Activated gamma-delta T cell treated with Interleukin-2 at 50 U/mL for 16 hours (primary cell): ENCODE data around the gene CXXC1.
A peak's percentile ranks its signal among the peaks of the same experiment; 100 is the strongest.
"Not testable (repeated sequence)": the region's sequence is repeated elsewhere in the genome, so short reads cannot be mapped to it uniquely, and the experiment has no call there.

Experiments
- DNase-seq: peaks from one replicate; pipeline ENCODE4 v3.0.0-alpha.2; 2020

CXXC1 gene

GRCh38 chr18:50287441-50288347 is at the start of gene CXXC1:
CXXC1 (minus strand) TSS chr18:50287692; CDS start chr18:50287589, 103 bp downstream.
- DNase-seq, result peak; percentile 97

DNA sequence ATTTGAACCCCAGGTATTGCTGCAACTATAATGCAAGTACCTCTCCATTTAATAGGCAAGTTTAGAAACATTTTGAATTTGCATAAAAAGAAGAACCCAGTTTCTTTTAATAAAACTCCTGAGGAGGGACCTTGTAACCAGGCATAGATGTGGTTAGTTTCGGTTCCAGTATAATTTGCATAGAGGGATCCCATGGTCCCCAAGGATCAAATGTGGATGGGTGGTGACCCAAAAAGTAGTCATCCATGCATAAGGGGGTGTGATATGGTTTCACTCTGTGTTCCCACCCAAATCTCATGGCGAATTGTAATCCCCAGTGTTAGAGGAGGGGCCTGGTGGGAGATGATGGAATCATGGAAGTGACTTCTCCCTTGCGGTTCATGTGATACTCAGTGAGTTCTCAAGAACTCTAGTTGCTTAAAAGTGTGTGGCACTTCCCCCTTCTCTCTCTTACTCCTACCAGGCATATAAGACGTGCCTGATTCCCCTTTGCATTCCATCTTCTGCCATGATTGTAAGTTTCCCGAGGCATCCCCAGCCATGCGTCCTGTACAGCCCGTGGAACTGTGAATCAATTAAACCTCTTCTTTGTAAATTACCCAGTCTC is 47.2 kb upstream of the CXXC1 start:
- DNase-seq, result no peak

DNA sequence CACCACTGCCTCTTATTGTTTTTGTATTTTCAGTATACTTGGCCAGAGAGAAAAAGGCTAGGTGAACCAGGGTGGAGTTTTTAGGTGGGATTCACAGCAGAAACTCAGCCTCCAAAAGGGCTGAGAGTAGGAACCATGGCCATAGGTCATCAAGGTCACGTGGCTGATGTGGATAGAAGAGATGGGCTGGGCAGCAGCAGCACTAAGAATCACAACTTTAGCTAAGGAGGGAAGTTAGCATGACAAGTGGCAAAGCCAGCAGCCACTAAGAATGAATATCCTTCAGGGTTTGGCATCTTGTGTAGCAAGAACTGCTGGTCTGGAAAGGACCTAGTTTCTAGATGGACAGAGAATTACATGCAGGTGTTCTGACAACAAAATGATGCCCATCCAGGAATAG is 44.2 kb upstream of the CXXC1 start:
- no peak for DNase-seq

GRCh38 chr18:50330176-50330575 is 42.7 kb upstream of the CXXC1 start:
- no peak for DNase-seq

DNA sequence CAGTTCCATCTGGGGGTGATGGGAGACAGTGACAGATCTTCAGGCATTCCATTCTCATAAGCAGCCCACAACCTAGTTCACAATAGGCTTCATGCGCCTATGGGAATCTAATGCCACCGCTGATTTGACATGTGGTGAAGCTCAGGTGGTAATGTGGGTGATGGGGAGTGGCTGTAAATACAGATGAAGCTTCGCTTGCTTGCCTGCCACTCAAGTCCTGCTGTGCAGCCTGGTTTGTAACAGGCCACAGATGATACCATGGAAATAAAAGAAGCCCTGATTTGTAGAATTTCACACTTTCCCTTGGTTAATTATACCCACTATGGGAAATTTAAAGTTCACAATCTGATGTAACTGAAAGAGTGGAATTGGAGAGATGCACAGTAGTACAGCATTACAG is 40.5 kb upstream of the CXXC1 start:
- no peak for DNase-seq

DNA sequence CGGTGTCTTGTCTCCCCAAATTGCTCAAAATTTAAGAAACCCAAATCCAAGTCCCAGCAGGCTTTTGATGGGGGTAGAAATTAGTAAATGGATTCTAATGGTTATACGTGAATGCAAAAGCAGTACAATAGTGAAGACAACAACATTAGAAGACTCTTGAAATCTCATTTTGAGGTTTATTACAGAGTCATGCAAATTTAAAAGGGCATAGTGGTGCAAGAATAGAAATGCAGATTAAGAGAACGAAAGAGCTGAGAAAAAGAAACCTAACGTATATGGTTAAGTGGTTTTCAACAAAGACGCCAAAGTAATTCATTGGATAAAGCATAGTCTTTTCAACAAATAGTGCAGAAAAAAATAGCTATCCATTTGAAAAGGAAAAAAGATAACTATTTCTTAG is 33.2 kb upstream of the CXXC1 start:
- no peak for DNase-seq

DNA sequence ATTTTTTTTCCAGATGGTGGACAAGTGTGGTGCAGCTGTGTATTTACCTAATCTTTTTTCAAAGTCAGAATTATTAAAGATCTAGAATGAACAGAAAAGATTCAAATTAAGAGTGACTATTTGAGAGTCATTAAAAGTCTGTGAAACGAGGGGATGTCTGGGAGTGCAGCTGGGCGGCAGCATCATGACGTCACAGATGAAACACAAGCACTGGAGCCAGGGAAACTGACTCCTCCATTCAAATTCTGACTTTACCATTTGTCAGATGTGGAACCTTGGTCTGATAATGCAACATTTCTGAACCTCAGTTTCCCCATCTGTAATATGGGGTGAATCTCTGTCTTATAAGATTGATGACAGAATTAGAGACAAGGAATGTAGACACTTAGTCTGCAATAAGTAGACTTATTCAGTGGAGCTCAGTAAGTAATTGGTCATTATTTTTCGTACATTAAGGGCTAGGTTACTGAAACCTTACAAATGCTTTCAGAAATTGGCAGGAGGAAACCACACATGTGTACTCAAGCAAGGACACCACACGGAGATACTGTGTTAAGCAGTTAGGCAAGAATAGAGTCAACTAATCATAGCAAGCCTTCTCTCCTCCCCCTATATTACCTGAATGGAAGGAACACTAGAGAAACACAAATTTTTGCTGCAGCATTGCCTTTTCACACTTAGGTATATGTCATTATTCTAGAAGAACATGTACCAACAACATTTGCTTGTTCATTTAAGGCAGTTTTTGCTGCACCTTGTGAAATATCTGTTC is 27.8 kb upstream of the CXXC1 start:
- DNase-seq, result no peak

DNA sequence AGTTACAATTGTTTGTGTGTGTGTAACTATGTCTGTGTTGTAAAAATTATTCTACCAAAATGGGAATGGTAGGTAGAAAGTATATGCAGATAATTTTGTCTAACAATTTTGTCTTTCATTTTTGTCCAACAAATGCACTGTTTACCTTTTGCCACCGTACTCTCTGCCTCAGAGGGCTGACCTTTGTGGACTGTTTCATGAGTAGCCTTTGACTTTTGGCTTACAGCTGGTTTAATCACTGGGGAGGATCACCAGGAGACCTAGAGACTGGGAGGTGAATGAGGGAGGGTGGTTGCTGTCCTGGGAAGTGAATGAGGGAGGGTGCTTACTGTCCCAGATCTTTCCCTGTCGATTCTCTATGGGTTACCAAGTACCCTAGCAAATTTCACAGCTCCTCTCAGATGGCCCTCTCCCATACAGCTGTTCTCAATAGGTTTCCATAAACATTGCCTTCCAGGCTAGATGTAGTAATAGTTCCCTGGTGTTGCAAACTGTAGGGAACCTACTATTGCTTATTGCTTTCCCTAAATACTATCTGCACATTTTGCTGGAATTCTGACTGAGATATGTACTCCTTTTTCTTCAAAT is 26.5 kb upstream of the CXXC1 start:
- DNase-seq, result no peak

DNA sequence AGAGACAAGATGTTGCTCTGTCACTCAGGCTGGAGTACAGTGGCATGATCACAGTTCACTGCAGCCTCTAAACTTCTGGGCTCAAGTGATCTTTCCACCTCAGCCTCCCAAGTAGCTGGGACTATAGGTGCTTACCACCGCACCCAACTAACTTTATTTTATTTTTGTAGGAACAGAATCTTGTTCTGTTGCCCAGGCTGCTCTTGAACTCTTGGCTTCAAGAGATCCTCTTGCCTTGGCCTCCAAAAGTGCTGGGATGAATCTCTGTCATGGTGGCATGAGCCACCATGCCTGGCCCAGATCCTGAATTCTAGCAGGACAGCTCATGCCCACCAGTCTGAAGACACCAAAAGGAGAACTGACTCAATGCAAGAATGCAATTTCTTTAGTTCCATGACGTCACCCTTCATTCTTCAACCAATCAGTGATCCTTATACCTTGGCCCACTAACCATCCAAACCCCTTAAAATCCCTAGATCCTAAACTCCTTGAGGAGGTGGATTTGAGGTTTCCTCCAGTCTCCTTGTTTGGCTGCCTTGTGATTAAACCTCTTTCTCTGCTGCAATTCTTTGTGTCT is 25.6 kb upstream of the CXXC1 start:
- no peak for DNase-seq

GRCh38 chr18:50312296-50313030 is 25.0 kb upstream of the CXXC1 start:
- no peak for DNase-seq

- DNase-seq, result no peak
Measured at GRCh38 chr18:50311650-50312049, 24.2 kb upstream of the CXXC1 start.

GRCh38 chr18:50310080-50310479 is 22.6 kb upstream of the CXXC1 start:
- DNase-seq, result no peak

- not testable (repeated sequence) for DNase-seq
Measured at GRCh38 chr18:50308851-50309250, 21.4 kb upstream of the CXXC1 start.

DNA sequence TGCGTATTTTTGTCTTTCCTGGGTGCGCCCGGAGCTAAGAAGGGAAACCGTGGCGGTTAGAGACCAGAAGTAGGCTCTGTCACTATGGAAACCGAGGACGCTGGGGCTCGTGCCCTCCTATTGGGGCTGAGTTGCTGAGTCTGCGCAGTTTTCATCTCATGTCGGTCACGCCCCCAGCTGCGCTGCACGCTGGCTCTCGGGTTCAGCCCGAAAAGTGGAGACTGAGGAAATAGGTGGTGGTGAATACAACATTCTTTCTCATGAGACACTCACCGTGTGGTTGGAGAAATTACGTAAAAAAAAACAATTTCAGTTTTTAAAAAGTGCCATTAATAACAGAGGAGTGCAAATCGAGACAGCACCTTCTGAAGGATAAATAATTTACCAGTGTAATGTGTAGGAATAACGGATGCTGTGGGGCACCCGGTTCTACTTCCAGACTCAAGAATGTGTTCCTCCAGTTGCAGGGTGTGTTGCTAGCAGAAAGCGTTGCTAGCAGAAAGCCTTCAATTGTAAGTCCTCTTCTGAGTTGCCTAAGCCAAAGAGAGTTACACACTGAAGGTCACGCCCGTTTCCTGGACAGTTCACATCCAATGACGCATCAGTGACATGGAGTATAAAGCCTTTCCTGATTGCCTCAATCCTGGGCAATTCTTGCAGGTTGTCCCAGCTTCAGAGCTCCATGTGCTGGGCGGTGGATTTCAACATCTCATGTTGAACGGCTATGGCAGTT is 20.4 kb upstream of the CXXC1 start:
- DNase-seq, result peak; percentile 86

GRCh38 chr18:50307400-50307737 is 19.9 kb upstream of the CXXC1 start:
- DNase-seq, result no peak

DNA sequence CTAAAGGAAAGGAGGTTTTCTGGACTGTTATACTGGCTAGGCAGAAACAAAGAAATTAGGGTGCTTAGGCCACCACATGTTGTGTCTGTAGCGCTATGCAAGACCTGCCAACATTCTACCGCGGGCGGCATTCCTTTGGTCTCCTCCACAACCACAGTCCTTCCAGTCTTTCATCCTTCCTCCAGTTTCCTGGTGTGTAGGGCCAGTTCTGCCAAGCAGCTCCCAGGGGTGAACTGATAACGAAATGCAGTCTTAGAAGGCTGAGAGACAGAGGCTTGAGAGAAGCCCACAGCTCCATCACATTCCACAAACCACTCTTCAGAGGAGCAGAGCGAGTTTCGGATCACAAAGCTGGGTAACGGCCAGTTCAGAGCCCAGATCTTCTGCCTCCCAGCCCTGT is 19.5 kb upstream of the CXXC1 start:
- no peak for DNase-seq

GRCh38 chr18:50301074-50301473 is 13.6 kb upstream of the CXXC1 start:
- no peak for DNase-seq

DNA sequence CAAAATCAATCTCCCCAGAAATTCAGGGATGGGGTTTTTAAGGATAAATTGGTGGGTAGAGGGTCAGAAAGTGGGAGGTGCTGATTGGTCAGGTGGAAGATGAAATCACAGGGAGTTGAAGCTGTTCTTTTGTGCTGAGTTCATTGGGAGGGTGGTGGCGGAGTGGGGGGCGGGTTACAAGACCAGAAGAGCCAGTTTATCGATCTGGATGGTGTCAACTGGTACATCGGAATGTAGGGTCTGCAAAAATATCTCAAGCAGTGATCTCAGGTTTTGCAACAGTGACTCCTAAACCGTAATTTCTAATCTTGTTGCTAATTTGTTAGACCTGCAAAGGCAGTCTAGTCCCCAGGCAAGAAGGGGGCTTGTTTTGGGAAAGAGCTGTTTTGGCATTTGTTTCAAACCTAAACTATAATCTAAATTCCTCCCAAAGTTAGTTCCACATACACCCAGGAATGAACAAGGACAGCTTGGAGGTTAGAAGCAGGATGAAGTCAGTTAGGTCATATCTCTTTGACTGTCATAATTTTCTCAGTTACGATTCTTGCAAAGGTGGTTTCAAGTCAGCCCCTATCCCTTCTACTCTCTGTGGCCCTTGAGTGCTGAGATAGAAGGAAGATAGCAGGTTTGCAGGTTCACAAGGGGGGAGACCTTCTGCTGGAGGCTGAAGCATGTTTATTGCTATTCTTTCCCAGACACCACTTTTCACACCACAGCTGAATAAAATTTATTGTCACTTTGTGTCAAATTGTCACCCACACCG is 12.3 kb upstream of the CXXC1 start:
- DNase-seq, result no peak

- DNase-seq, result no peak
Measured at GRCh38 chr18:50298443-50299284, 11.2 kb upstream of the CXXC1 start.
